GM13976 (cell line): Measurements from ENCODE around the gene METTL26.
A peak's percentile ranks its signal among the peaks of the same experiment; 100 is the strongest.

Experiments used
- DNase-seq: peaks from one replicate; pipeline ENCODE4 v3.0.0; 2012; ENCODE audit warnings: low spot score
- in situ Hi-C: fragments of 300-500 bp; cut with MboI; formaldehyde crosslinking; loops from one replicate; pipeline ENCODE4 v1.12.0; 2022; ENCODE audit warnings: low sequenced_read_pairs, mixed read lengths, inconsistent platforms; ENCODE audit not compliant: unreplicated experiment
- TF ChIP-seq, protein P1 (sequence below): IDR thresholded peaks from 2 replicates; pipeline ENCODE4 v1.5.1; 2012; ENCODE audit warnings: borderline replicate concordance, mild to moderate bottlenecking; ENCODE audit not compliant: insufficient read depth; ENCODE audit errors: extremely low read depth, missing control alignments, control extremely low read depth

METTL26 gene

DNA sequence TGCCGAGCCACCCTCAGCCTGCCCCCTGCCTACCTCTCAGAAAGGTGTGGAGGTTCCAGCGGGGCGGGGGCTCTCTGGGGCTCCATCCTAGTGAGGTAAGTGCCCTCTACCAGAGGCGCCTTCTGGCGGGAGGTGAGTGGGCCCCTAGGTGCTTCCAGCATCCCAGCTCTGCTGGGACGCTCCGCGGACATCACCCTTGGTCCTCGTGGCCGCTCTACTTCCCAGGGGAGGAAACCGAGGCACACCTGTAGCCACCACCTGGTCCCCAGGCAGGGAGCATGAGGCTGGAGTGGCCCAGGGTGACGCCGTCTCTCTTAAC is 6.9 kb upstream of the METTL26 start:
- in situ Hi-C loops: no loop called here
- TF ChIP-seq, protein P1, sequence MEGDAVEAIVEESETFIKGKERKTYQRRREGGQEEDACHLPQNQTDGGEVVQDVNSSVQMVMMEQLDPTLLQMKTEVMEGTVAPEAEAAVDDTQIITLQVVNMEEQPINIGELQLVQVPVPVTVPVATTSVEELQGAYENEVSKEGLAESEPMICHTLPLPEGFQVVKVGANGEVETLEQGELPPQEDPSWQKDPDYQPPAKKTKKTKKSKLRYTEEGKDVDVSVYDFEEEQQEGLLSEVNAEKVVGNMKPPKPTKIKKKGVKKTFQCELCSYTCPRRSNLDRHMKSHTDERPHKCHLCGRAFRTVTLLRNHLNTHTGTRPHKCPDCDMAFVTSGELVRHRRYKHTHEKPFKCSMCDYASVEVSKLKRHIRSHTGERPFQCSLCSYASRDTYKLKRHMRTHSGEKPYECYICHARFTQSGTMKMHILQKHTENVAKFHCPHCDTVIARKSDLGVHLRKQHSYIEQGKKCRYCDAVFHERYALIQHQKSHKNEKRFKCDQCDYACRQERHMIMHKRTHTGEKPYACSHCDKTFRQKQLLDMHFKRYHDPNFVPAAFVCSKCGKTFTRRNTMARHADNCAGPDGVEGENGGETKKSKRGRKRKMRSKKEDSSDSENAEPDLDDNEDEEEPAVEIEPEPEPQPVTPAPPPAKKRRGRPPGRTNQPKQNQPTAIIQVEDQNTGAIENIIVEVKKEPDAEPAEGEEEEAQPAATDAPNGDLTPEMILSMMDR: no peak
- no peak for DNase-seq

DNA sequence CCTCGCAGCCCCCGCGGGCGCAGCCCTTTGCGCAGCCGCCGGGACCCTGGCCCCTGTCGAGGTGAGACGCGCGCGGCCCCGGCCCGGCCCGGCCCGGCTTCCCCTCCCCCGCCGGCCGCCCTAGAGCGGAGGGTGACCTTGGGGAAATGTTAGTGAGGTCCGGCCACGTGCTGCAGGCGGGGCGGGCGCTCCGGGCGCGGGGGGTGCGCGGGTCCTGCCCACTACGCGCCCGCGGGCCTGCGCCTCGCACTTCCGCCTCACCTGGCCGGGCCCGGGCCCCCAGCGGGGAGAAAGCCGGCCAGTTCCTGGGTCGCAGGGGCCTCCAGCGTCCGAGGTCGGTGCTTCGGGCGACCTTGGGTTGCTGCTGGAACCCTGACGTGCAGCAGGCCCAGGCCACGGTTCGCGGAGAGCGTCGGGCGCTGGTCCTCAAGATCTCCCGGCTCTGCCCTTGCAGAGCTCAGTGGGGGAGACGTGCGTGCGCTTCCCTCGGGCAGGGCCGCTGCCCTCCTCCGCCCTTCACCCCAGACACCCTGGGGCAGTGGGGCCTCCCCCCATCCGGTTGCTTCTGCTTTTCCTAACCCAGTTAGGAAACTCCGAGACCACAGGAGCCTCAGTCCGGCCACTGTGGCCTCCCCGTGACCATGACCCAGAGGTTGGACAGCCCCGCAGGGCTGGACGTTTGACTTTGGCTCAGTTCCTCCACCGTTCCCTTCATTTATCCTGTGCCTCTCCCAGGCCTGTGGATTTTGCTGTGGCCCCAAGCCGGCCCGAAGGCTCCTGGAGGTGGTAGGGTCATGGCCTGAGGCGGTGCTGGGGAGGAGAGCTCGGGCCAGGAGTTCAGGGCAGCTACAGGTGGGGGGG is 6.3 kb upstream of the METTL26 start:
- in situ Hi-C loops: no loop called here
- TF ChIP-seq, protein P1: no peak
- peak; percentile 74 for DNase-seq

DNA sequence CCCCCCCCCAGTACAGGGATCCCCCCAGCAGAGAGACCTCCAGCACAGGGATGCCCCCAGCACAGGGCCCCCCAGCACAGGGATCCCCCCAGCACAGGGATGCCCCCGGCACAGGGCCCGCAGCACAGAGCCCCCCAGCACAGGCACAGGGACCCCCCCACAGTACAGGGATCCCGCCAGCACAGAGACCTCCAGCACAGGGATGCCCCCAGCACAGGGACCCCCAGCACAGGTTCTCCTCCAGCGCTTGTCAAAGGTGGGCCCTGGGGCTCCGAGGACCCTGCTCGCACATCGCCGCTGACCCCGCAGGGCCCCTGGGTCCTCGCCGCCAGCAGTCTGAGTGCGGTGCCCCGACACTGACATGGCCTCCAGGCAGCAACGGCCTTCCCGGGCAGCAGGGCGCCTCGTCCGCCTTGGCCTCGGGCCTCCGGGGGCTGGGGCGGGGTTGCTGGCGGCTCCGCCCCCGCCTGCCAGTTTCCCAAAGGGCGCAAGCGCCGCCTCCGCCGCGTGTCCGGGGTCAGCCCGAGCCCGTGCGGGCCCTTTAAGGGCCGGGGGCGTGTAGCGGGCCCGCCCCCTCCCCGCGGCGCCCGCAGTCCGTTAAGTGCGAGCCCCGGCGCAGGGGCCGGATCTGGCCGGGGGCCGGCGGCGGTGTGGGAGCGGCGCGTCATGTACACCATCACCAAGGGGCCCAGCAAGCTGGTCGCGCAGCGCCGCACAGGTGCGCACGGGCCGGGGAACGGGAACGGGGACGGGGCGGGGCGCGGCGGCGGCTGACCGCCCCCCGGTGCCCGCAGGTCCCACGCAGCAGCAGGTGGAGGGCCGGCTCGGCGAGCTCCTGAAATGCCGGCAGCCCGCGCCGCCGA is 5.5 kb upstream of the METTL26 start, which contains the start of gene MCRIP2:
TSS of gene MCRIP2 (plus strand) at position 503 of the 863 bp plus-strand sequence. CDS start at position 667, 164 bp downstream.
- DNase-seq: peak; percentile 94
- in situ Hi-C loops: no loop called here
- TF ChIP-seq, protein P1: no peak

DNA sequence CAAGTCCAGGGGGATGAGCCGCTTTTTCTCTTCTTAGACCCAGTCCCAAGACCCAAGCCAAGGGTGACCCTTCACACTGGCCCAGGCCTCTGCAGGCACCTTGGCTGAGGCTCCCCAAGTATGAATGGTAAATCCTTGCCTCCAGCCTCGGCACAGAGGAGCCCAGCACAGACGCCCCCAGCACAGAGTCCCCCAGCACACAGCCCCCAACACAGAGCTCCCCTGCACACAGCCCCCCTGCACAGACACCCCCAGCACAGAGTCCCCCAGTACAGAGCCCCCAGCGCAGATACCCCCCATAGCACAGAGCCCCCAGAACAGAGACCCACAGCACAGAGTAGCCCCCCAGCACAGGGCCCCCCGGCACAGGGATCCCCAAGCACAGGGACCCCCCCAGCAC is 4.5 kb upstream of the METTL26 start:
- DNase-seq: no peak
- in situ Hi-C loops: no loop called here
- TF ChIP-seq, protein P1: no peak

DNA sequence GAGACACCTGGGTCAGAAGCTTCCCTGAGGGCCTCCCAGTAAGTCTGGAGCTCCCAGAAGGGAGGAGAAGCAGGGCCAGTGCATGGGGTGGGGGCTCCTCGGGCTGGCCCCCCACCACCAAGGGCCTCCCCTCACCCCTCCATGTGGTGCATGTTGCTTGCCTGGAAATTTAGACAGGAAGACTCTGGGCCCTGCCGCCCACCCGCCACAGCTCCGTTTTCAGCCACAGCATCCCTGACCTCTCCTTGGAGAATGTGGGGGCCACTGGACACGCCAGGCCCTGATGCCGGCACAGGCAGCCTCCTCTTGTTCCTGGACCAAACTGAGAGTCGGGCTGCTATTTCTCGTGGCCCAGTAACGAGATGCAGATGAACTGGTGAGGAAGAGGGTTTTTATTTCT is 2.7 kb upstream of the METTL26 start:
- in situ Hi-C loops: no loop called here
- no peak for DNase-seq
- TF ChIP-seq, protein P1: no peak

DNA sequence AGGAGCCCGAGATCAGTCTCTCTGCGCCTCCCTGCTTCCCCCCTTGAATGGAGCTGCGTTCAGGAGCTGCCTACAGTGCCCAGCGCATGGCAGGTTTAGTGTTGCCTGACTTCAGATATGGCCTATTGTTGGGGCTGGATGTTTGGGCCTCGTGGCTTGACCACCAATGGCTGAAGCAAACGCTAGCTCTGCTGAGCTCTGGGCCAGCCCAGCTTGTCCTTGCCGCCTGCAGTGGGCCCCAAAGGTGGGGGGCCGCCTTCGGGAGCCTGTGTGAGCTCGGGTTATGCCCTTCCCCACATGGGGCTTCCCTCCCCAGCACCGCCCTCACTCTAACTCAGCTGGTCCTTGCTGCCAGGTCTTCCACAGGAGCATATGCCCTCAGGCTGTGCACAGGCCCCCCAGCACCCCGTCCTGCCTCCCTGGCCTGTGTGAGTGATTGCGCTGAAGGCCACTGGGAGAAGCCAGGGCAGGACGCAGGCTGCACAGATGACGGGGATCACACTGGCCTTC is 2.0 kb upstream of the METTL26 start:
- no peak for DNase-seq
- TF ChIP-seq, protein P1: no peak
- in situ Hi-C loops: no loop called here
